HuH-7 (cell line): ENCODE results near the gene FAM186B.

Source experiments
- DNase-seq: peaks from one replicate; pipeline ENCODE4 v3.0.0; 2011; ENCODE audit warnings: low spot score

Gene FAM186B

GRCh38 chr12:49609059-49609874 lies 3.8 kb upstream of the FAM186B start:
- no peak for DNase-seq

- DNase-seq: no peak
Observed at GRCh38 chr12:49604856-49605255, 583 bp downstream of the FAM186B start.

GRCh38 chr12:49603721-49604120 lies 1.7 kb downstream of the FAM186B start:
- DNase-seq: no peak

GRCh38 chr12:49599961-49600360 lies 5.5 kb downstream of the FAM186B start:
- no peak for DNase-seq

- no peak for DNase-seq
Observed at GRCh38 chr12:49598527-49598926, 6.9 kb downstream of the FAM186B start.

- DNase-seq: no peak
Observed at GRCh38 chr12:49588721-49589516, 16.5 kb downstream of the FAM186B start.

GRCh38 chr12:49588281-49588680 lies 17.2 kb downstream of the FAM186B start:
- DNase-seq: no peak

GRCh38 chr12:49587174-49587908 lies 18.1 kb downstream of the FAM186B start:
- no peak for DNase-seq

- DNase-seq: no peak
Observed at GRCh38 chr12:49585477-49586459, 19.7 kb downstream of the FAM186B start.

- DNase-seq: no peak
Observed at GRCh38 chr12:49584591-49584990, 20.8 kb downstream of the FAM186B start.

- DNase-seq: no peak
Observed at GRCh38 chr12:49583366-49584094, 21.9 kb downstream of the FAM186B start.

GRCh38 chr12:49582850-49583249 lies 22.6 kb downstream of the FAM186B start:
- DNase-seq: no peak

GRCh38 chr12:49582201-49582600 lies 23.2 kb downstream of the FAM186B start:
- DNase-seq: no peak

- peak; percentile 92 for DNase-seq
Observed at GRCh38 chr12:49580572-49581535, 24.6 kb downstream of the FAM186B start.

GRCh38 chr12:49578471-49579112 lies 26.8 kb downstream of the FAM186B start:
- DNase-seq: no peak

GRCh38 chr12:49577589-49578315 lies 27.7 kb downstream of the FAM186B start:
- no peak for DNase-seq

GRCh38 chr12:49568442-49569162 lies 36.8 kb downstream of the FAM186B start:
- peak; percentile 51 for DNase-seq
